GM11168 (cell line): ENCODE data around the gene HNRNPL.
"Not testable (repeated sequence)": the region's sequence is repeated elsewhere in the genome, so short reads cannot be mapped to it uniquely, and the experiment has no call there.

Experiments
- in situ Hi-C: fragments of 300-500 bp; cut with MboI; formaldehyde crosslinking; loops from one replicate; pipeline ENCODE4 v1.12.0; 2022; ENCODE audit warnings: low sequenced_read_pairs; ENCODE audit not compliant: unreplicated experiment

HNRNPL gene

DNA sequence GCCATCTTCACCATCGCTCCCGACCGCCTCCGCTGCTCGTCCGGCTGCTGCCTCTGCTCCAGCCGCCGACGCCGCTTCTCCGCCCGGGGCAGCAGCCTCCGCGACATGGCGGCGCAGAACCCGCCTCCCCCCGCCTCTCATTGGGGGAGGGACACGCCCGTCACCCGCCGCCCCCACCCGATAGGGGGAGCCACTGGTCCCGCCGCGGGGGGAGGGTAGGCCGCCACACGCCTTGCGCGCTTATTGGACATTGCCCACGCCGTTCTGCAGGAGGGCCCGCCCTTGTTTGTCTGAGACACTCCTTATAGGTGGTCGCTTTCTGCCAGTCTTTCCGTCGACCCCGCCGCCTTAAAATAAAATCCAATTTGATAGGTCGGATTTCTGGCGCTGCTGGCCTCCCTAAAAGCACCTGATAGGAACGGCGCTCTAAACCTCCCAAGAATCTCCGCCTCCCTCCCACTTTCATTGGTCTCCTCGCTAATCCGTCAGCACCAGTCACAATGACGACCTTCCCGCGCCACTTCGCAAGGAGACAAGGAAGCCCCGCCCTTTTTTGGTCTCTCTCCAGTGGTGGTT is at the start of gene HNRNPL:
Gene HNRNPL (minus strand): TSS at position 127 of the 576 bp plus-strand sequence. CDS start 20 bp downstream, at position 107.
- in situ Hi-C loops = no loop called here

GRCh38 chr19:38898788-38899446 is 49.1 kb upstream of the HNRNPL start:
- in situ Hi-C loops = no loop called here

DNA sequence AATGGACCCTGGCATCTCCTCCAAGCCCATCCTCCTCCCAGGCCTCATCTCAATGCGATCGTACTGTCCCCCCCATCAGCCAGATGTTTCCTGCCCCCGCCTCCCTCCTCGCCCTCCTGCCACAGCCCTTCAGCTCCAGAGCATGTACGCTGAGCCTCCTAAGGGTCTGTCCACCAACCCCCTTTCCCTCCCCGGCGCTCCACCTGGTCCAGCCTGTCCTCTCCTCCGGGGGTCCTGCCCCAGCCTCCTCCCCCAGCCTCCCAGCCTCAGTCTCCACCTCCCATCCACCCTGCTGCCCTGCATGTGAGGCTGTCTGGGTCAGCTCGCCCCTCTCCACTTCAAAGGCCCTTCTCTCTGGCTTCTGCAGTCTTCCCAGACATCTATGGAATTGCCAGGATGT is 45.2 kb upstream of the HNRNPL start:
- in situ Hi-C loops = no loop called here

DNA sequence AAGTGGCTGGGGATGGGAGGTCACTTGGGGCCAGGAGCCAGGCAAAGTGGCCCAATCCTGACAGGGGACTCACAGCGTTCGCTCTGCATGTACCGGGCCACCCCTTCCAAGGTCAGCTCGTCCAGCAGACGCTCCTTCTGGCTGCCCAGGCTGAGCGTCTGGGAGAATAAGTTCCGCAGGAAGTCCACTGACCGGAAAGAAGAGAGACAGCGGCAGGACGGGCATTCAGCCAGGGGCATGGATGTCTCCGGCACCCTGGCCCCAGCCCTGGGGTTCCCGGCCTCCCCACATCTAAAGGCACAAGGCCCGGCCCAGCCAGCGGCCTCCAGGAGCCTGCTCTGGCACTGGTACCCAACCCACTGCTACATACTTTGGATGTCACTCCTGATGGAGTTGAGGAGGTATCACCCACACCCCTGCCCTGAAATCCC is 43.6 kb upstream of the HNRNPL start:
- in situ Hi-C loops = no loop called here

- in situ Hi-C loops = no loop called here
Observed at GRCh38 chr19:38892841-38893240, 43.1 kb upstream of the HNRNPL start.

GRCh38 chr19:38891771-38892170 is 42.0 kb upstream of the HNRNPL start:
- in situ Hi-C loops = no loop called here

- in situ Hi-C loops = no loop called here
Observed at GRCh38 chr19:38890686-38891085, 40.9 kb upstream of the HNRNPL start.

DNA sequence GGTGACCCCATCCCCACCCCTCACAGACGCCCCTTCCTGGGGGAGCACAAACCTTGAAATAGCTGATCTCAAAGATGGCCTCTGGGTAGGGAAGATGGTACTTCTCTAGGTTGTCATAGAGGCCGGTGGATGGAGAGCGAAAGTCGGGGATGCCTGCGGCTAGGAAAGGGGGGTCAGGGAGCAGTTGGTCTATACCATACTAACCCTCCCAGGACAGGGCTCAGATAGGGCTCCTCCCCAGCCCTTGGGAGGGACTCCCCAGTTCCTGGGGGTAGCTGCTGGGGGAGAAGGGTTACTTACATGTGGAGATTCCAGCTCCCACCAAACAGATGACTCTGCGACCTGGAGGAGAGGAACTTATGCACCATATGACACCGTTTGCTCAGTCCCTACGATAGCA is 40.0 kb upstream of the HNRNPL start:
- in situ Hi-C loops = no loop called here

DNA sequence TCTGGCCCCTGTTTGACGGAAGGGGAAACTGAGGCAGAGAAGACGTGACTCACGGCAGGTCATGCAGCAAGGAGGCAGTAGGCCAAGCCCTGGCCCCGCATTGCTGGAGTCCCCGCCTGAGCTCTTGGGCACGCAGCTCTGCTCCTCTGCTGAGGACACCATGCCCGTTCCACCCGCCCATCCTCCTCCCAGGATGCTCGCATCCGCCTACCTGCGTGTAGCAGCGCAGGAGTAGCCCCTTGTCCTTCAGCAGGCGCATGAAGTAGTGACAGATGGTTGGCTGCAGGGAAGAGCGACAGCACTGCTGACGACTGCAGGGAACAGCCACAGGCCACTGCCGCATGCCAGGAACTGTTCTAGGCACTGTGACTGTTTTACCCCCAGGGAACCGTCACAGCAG is 39.1 kb upstream of the HNRNPL start:
- in situ Hi-C loops = no loop called here

GRCh38 chr19:38884691-38885090 is 34.9 kb upstream of the HNRNPL start:
- in situ Hi-C loops = not testable (repeated sequence)

- in situ Hi-C loops = no loop called here
Observed at GRCh38 chr19:38883286-38883685, 33.5 kb upstream of the HNRNPL start.

- in situ Hi-C loops = no loop called here
Observed at GRCh38 chr19:38880882-38881609, 31.3 kb upstream of the HNRNPL start.

DNA sequence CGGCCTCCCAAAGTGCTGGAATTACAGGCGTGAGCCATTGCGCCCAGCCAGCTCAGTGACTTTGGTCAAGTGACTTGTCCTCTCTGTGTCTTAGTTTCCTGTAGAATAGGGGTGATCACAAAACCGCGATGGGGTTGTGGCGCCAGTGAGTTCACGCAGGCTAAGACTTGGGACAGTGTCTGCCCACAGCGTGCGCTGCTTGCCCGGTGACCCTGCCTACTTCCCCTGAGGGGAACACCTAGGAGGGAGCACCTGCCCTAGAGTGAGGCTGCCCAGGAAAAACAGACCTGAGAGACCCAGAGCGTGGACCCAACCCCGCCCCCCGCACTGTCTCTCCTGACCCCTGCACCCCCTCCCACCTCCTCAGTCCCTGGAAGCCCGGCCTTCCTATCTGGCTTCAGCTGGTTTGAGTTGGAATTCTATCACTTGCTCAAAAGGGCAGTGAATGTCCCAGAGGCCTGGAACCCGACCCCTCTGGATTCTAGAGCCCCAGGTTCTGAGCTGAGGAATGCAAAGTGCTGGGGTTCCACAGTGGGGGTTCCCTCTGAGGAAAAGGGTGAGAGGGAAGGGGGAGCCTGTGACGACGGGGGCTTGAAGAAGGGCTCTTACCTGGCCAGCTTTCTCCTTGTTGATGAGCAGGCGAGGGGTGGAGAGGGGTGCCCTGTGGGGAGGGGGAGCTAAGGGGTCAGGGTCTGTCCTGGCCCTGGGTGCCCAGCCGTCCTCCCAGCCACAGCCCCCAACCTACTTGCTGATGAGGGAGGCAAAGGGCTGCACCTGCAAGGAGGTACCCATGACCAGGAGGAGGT is 30.5 kb upstream of the HNRNPL start:
- in situ Hi-C loops = no loop called here

DNA sequence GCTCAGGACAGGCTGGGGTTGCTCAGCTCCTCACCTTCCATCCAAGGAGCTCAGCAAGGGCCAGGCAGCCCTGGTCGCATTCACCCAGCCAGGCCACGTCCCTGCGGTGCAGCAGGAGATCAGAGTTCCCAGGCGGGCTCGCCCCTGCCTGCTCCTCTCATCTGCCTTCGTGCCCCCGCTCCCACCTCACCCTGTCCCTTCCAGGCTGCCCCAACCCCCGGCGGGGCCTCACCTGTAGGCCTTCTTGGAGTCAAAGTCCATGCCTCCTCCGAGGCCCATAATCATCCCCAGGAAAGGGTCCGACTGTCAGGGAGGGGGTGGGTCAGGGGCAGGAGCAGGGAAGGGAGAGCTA is 29.6 kb upstream of the HNRNPL start:
- in situ Hi-C loops = loop anchor here (10.0 kb wide), 1 partner anchor 485 kb away; no protein-coding TSS in a partner anchor

GRCh38 chr19:38878575-38879399 is 29.0 kb upstream of the HNRNPL start:
- in situ Hi-C loops = loop anchor here (10.0 kb wide), 1 partner anchor 484 kb away; no protein-coding TSS in a partner anchor

- in situ Hi-C loops = loop anchor here (10.0 kb wide), 1 partner anchor 483 kb away; no protein-coding TSS in a partner anchor
Observed at GRCh38 chr19:38877781-38878574, 28.2 kb upstream of the HNRNPL start, which contains the start of gene RINL. Gene RINL (minus strand): TSS chr19:38878275. CDS start chr19:38876742, 1,533 bp downstream.

- in situ Hi-C loops = loop anchor here (10.0 kb wide), 1 partner anchor 481 kb away; no protein-coding TSS in a partner anchor
Observed at GRCh38 chr19:38875656-38876395, 26.0 kb upstream of the HNRNPL start.

GRCh38 chr19:38873400-38873799 is 23.6 kb upstream of the HNRNPL start:
- in situ Hi-C loops = loop anchor here (10.0 kb wide), 1 partner anchor 479 kb away; no protein-coding TSS in a partner anchor
